KBM-7 (cell line): ENCODE data around the gene TBC1D2.

Source experiments
- DNase-seq: peaks from one replicate; pipeline ENCODE4 v3.0.0-alpha.2; 2015
- in situ Hi-C: fragments of 300-500 bp; cut with MboI; formaldehyde crosslinking; loops from 2 replicates; pipeline ENCODE4 v1.14.3; 2020; ENCODE audit warnings: low sequenced_read_pairs, low pct_unique_long_range_greater_than_20kb, mixed read lengths

TBC1D2 gene

GRCh38 chr9:98248737-98249474 lies 6.5 kb downstream of the TBC1D2 start:
- in situ Hi-C loops: no loop called here
- peak; percentile 66 for DNase-seq

GRCh38 chr9:98247831-98248657 lies 7.4 kb downstream of the TBC1D2 start:
- in situ Hi-C loops: no loop called here
- no peak for DNase-seq

- DNase-seq: no peak
- in situ Hi-C loops: no loop called here
Observed at GRCh38 chr9:98242426-98242825, 13.0 kb downstream of the TBC1D2 start.

- no peak for DNase-seq
- in situ Hi-C loops: no loop called here
Observed at GRCh38 chr9:98241357-98242300, 13.8 kb downstream of the TBC1D2 start.

GRCh38 chr9:98240475-98240874 lies 15.0 kb downstream of the TBC1D2 start:
- in situ Hi-C loops: no loop called here

GRCh38 chr9:98236901-98237487 lies 18.5 kb downstream of the TBC1D2 start:
- DNase-seq: no peak
- in situ Hi-C loops: no loop called here

More at GRCh38 chr9:98240475-98240874, 15.0 kb downstream of the TBC1D2 start:
- DNase-seq: no peak

- in situ Hi-C loops: no loop called here
- no peak for DNase-seq
Observed at GRCh38 chr9:98235126-98235525, 20.3 kb downstream of the TBC1D2 start.

GRCh38 chr9:98234245-98234825 lies 21.1 kb downstream of the TBC1D2 start:
- no peak for DNase-seq
- in situ Hi-C loops: no loop called here

- in situ Hi-C loops: no loop called here
- DNase-seq: no peak
Observed at GRCh38 chr9:98232926-98233325, 22.5 kb downstream of the TBC1D2 start.

- in situ Hi-C loops: no loop called here
- DNase-seq: no peak
Observed at GRCh38 chr9:98231770-98232478, 23.5 kb downstream of the TBC1D2 start.

GRCh38 chr9:98230789-98231188 lies 24.7 kb downstream of the TBC1D2 start:
- in situ Hi-C loops: no loop called here
- DNase-seq: no peak

GRCh38 chr9:98230304-98230703 lies 25.1 kb downstream of the TBC1D2 start:
- in situ Hi-C loops: no loop called here
- DNase-seq: no peak

GRCh38 chr9:98229620-98230019 lies 25.8 kb downstream of the TBC1D2 start:
- in situ Hi-C loops: no loop called here
- DNase-seq: no peak

GRCh38 chr9:98229090-98229395 lies 26.4 kb downstream of the TBC1D2 start:
- in situ Hi-C loops: no loop called here
- DNase-seq: no peak

- no peak for DNase-seq
- in situ Hi-C loops: no loop called here
Observed at GRCh38 chr9:98228392-98229089, 26.9 kb downstream of the TBC1D2 start.

- in situ Hi-C loops: no loop called here
- no peak for DNase-seq
Observed at GRCh38 chr9:98227883-98228282, 27.6 kb downstream of the TBC1D2 start.

- DNase-seq: no peak
- in situ Hi-C loops: no loop called here
Observed at GRCh38 chr9:98226957-98227356, 28.5 kb downstream of the TBC1D2 start.

- in situ Hi-C loops: no loop called here
Observed at GRCh38 chr9:98226516-98226915, 28.9 kb downstream of the TBC1D2 start.

More at GRCh38 chr9:98226516-98226915, 28.9 kb downstream of the TBC1D2 start:
- DNase-seq: no peak
